ENCODE results near the gene DZIP1L. TPM values are rescaled to one million over a fixed set of nuclear protein-coding genes. Genes with fewer than 3 reads are reported as not detected.
A peak's percentile ranks its signal among the peaks of the same experiment; 100 is the strongest.
"Not testable (repeated sequence)": the region's sequence is repeated elsewhere in the genome, so short reads cannot be mapped to it uniquely, and the experiment has no call there.

The DZIP1L gene
- total RNA-seq: 12.8 TPM
- 1 to 10 TPM; 6.3 to 8.9 (median 7.3) TPM for polyA plus RNA-seq (ENCODE audit: insufficient read depth in 1 of 8, insufficient read length in 8 of 8, low replicate concordance in 1 of 8)
- long read RNA-seq, donor 1: 0 reads
- long read RNA-seq, donor 2: 0 reads
- long read RNA-seq, donor 3: 0 reads
- long read RNA-seq, donor 4: 0 reads
- long read RNA-seq, donor 5: 0 reads
- long read RNA-seq, donor 6: 0 reads
- long read RNA-seq, donor 7: 0 reads
- long read RNA-seq, donor 8: 0 reads
- long read RNA-seq, donor 9, partial matches to known transcripts: 0 of 1 reads
- long read RNA-seq, donor 9, other reads (novel, unspliced or antisense): 0 of 1 reads
- long read RNA-seq, donor 10: 0 reads
- long read RNA-seq, donor 11: 0 reads

DNA sequence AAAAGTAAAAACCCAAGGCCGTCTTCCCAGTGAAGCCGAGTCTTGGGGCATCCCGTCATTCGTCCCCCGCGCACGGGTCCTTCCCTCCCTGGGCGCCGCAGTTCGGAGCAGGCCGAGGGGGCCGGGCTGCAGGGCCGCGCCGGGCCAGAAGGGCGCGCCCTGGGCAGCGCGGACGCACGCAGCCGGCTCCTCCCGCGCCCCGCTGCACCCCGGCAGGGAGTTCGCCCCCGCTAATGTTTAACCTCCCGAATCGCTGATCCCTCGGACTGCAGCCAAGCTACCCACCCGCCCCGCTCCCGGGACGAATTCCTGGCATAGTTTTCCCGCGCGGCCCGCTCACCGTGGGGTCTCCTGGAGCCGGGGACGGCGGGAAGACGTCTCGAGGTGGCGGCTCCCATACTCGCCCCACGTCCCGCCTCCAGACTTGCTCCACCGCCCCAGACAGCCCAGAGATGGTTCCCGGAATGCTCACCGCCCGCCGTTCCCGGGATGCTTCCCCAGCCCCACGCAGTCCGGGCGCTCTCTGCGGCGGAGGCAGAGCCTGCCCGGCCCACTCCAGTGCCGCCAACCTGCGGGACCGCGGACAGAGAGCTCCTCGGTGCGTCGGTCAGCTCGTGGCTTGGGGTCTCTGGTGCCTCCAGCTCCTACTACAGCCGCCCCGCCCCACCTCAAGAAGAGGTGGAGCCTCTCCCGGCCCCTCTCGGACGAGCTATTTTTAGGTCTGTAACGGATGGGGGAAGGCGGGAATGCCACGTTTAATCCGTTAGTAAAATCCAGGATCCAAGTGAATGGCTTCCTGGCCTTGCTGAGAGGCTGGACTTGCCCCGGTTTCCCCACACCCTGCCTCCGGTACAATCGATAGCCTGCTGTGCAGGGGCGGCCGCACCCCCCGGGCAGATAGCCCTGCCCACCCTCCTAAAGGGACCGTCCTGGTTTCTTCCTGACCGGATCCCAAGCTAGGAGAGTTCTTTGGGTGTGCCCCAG, at the start of gene DZIP1L:
TSS of gene DZIP1L (minus strand) at position 621 of the 984 bp plus-strand sequence. CDS start 11,637 bp downstream, outside the sequence.
- Histone ChIP-seq H3K4me1 (ENCODE audit: control insufficient read depth, insufficient read depth, low read length) (peaks cover 16% of the 10 kb centered on the region), H3K27ac (ENCODE audit: low read length) (peak within 1 kb of the TSS; percentile 93), H3K27me3 (ENCODE audit: control insufficient read depth, insufficient read depth, low read length) (no peaks in the 10 kb centered on the region), H3K36me3 (ENCODE audit: control insufficient read depth, insufficient read depth, low read length) (peaks cover 10% of the 10 kb centered on the region), H3K4me3 (ENCODE audit: low read length) (peak within 1 kb of the TSS; percentile 74), H3K9me3 (replicated peaks; ENCODE audit: control insufficient read depth, low read depth, low read length) (no peaks in the 10 kb centered on the region)
- peak; percentile 92 for DNase-seq
- WGBS (ENCODE audit: insufficient coverage): 0% methylated on average over 78 of the region's 86 CpGs

- Histone ChIP-seq H3K4me1 (ENCODE audit: control insufficient read depth, insufficient read depth, low read length) (no peaks in the 10 kb centered on the region), H3K36me3 (ENCODE audit: control insufficient read depth, insufficient read depth, low read length) (peaks cover 36% of the 10 kb centered on the region), H3K4me3 (ENCODE audit: low read length) (no peak overlapping the region), H3K9me3 (replicated peaks; ENCODE audit: control insufficient read depth, low read depth, low read length) (no peaks in the 10 kb centered on the region), H3K27me3 (ENCODE audit: control insufficient read depth, insufficient read depth, low read length) (no peaks in the 10 kb centered on the region), H3K27ac (ENCODE audit: low read length) (no peak overlapping the region)
- DNase-seq: no peak
- WGBS (ENCODE audit: insufficient coverage): no CpG with 5 or more reads among the region's 2 CpGs
Measured at GRCh38 chr3:138165061-138165460, 49.7 kb upstream of the DZIP1L start.

DNA sequence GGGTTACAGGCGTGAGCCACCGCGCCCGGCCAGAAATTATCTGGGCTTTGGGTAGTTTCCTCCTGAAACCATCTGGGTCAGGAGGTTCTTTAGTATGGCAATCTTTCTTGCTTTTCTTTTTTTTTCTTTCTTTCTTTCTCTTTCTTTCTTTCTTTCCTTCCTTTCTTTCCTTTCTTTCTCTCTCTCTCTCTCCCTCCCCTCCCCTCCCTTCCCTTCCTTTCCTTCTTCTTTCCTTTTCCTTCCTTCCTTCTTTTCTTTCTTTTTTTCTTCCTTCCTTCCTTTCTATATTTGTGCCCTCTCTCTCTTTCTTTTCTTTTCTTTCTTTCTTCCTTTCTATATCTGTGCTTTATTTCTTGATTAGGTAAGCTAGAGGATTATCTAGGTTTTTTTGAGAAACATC, 42.3 kb upstream of the DZIP1L start:
- Histone ChIP-seq H3K4me1 (ENCODE audit: control insufficient read depth, insufficient read depth, low read length) (no peaks in the 10 kb centered on the region), H3K36me3 (ENCODE audit: control insufficient read depth, insufficient read depth, low read length) (peaks cover 3% of the 10 kb centered on the region), H3K9me3 (replicated peaks; ENCODE audit: control insufficient read depth, low read depth, low read length) (no peaks in the 10 kb centered on the region), H3K4me3 (ENCODE audit: low read length) (no peak overlapping the region), H3K27ac (ENCODE audit: low read length) (no peak overlapping the region), H3K27me3 (ENCODE audit: control insufficient read depth, insufficient read depth, low read length) (no peaks in the 10 kb centered on the region)
- WGBS (ENCODE audit: insufficient coverage): no CpG with 5 or more reads among the region's 4 CpGs
- DNase-seq: no peak

- no peaks in the 10 kb centered on the region for H3K4me1 ChIP-seq (ENCODE audit: control insufficient read depth, insufficient read depth, low read length)
- no peaks in the 10 kb centered on the region for H3K9me3 ChIP-seq (replicated peaks; ENCODE audit: control insufficient read depth, low read depth, low read length)
- H3K36me3 ChIP-seq (ENCODE audit: control insufficient read depth, insufficient read depth, low read length): no peaks in the 10 kb centered on the region
- H3K27ac ChIP-seq (ENCODE audit: low read length): no peak overlapping the region
- DNase-seq: no peak
- no peak overlapping the region for H3K4me3 ChIP-seq (ENCODE audit: low read length)
- no peaks in the 10 kb centered on the region for H3K27me3 ChIP-seq (ENCODE audit: control insufficient read depth, insufficient read depth, low read length)
Measured at GRCh38 chr3:138154534-138154933, 39.1 kb upstream of the DZIP1L start.

DNA sequence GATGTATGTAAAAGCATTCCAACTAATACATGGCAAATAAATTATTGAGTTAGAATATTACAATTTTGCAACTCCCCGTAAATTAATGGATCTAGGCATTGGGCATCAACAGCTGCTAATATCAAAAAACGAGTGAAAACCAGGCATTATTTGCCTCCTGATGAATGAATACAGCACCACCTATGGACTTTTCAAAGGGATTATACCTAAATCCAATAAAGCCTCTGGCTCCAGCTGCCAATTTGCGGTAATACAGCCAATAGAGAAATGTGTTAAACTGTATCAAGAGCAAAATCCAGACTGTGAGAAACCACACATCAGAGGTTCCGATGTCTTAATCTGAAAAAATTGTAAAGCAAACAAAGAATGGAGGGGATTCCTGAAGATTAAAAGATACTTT, 33.1 kb upstream of the DZIP1L start:
- 80% methylated on average over 1 of the region's 4 CpGs for WGBS (ENCODE audit: insufficient coverage)

DNA sequence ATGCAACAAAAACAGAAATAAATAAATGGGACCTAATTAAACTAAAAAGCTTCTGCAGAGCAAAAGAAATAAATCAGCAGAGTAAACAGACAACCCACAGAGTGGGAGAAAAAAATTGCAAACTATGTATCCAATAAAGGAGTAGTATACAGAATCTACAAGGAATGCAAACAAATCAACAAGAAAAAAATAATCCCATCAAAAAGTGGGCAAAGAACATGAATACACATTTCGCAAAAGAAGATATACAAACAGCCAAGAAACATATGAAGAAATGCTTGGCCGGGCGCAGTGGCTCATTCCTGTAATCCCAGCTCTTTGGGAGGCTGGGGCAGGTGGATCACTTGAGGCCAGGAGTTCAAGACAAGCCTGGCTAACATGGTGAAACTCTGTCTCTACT, 26.8 kb upstream of the DZIP1L start:
- H3K27me3 ChIP-seq (ENCODE audit: control insufficient read depth, insufficient read depth, low read length); H3K36me3 ChIP-seq (ENCODE audit: control insufficient read depth, insufficient read depth, low read length); H3K27ac ChIP-seq (ENCODE audit: low read length); DNase-seq; H3K4me1 ChIP-seq (ENCODE audit: control insufficient read depth, insufficient read depth, low read length); H3K4me3 ChIP-seq (ENCODE audit: low read length); H3K9me3 ChIP-seq (replicated peaks; ENCODE audit: control insufficient read depth, low read depth, low read length): not testable (repeated sequence)
- no CpG with 5 or more reads among the region's 3 CpGs for WGBS (ENCODE audit: insufficient coverage)

More for the DNA sequence above, 33.1 kb upstream of the DZIP1L start:
- no peak for DNase-seq
- Histone ChIP-seq H3K9me3 (replicated peaks; ENCODE audit: control insufficient read depth, low read depth, low read length) (no peaks in the 10 kb centered on the region), H3K4me3 (ENCODE audit: low read length) (no peak overlapping the region), H3K27me3 (ENCODE audit: control insufficient read depth, insufficient read depth, low read length) (no peaks in the 10 kb centered on the region), H3K36me3 (ENCODE audit: control insufficient read depth, insufficient read depth, low read length) (no peaks in the 10 kb centered on the region), H3K4me1 (ENCODE audit: control insufficient read depth, insufficient read depth, low read length) (no peaks in the 10 kb centered on the region), H3K27ac (ENCODE audit: low read length) (no peak overlapping the region)

- Histone ChIP-seq H3K36me3 (ENCODE audit: control insufficient read depth, insufficient read depth, low read length) (no peaks in the 10 kb centered on the region), H3K27ac (ENCODE audit: low read length) (no peak overlapping the region), H3K4me3 (ENCODE audit: low read length) (no peak overlapping the region), H3K27me3 (ENCODE audit: control insufficient read depth, insufficient read depth, low read length) (no peaks in the 10 kb centered on the region), H3K4me1 (ENCODE audit: control insufficient read depth, insufficient read depth, low read length) (no peaks in the 10 kb centered on the region), H3K9me3 (replicated peaks; ENCODE audit: control insufficient read depth, low read depth, low read length) (no peaks in the 10 kb centered on the region)
- no peak for DNase-seq
Measured at GRCh38 chr3:138140940-138141339, 25.5 kb upstream of the DZIP1L start.

DNA sequence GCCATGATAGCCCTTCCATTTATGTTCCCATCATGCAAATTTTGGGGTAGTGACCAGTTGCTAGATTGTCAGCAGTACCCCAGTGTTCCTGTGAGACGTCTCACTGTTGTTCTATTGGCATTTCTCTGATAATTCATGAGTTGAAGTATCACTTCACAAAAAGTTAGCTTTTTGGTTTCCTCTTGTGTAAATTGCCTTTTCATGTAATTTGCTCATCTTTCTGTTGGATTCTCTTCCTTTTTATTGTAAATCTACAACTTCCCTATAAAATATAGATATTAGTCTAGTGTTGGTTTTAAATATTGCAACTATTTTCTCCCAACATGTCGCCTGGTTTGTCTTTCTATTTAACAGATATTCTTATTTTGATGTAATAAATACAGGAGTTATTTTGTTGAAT, 24.3 kb upstream of the DZIP1L start:
- no peak for DNase-seq
- WGBS (ENCODE audit: insufficient coverage): no CpG with 5 or more reads among the region's 2 CpGs
- Histone ChIP-seq H3K27ac (ENCODE audit: low read length) (no peak overlapping the region), H3K4me1 (ENCODE audit: control insufficient read depth, insufficient read depth, low read length) (no peaks in the 10 kb centered on the region), H3K36me3 (ENCODE audit: control insufficient read depth, insufficient read depth, low read length) (no peaks in the 10 kb centered on the region), H3K27me3 (ENCODE audit: control insufficient read depth, insufficient read depth, low read length) (no peaks in the 10 kb centered on the region), H3K4me3 (ENCODE audit: low read length) (no peak overlapping the region), H3K9me3 (replicated peaks; ENCODE audit: control insufficient read depth, low read depth, low read length) (no peaks in the 10 kb centered on the region)

DNA sequence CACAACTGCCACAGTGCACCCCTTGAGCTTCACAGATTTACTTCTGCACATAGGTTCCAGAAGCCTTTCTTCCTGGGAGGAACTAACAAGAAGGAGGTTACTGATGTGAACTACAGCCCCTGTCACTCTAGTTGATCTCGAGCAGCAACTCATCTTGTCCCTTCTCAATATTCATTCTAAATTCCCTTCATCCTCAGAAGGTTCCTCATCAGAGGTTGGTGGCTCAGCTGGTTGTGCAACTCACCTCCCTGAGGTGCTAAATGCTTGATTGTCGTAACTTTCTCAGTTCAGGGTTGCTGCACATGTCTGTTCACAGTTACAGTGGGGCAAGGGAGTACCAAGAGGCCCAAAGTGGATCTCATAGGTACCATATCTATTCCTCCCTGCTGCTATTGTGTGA, 22.5 kb upstream of the DZIP1L start:
- Histone ChIP-seq H3K4me3 (ENCODE audit: low read length) (no peak overlapping the region), H3K27me3 (ENCODE audit: control insufficient read depth, insufficient read depth, low read length) (no peaks in the 10 kb centered on the region), H3K27ac (ENCODE audit: low read length) (no peak overlapping the region), H3K9me3 (replicated peaks; ENCODE audit: control insufficient read depth, low read depth, low read length) (no peaks in the 10 kb centered on the region), H3K36me3 (ENCODE audit: control insufficient read depth, insufficient read depth, low read length) (no peaks in the 10 kb centered on the region), H3K4me1 (ENCODE audit: control insufficient read depth, insufficient read depth, low read length) (no peaks in the 10 kb centered on the region)
- WGBS (ENCODE audit: insufficient coverage): 73% methylated on average over 2 of the region's 2 CpGs
- DNase-seq: no peak

GRCh38 chr3:138136201-138136600, 20.8 kb upstream of the DZIP1L start:
- Histone ChIP-seq H3K27ac (ENCODE audit: low read length) (no peak overlapping the region), H3K4me1 (ENCODE audit: control insufficient read depth, insufficient read depth, low read length) (no peaks in the 10 kb centered on the region), H3K4me3 (ENCODE audit: low read length) (no peak overlapping the region), H3K36me3 (ENCODE audit: control insufficient read depth, insufficient read depth, low read length) (no peaks in the 10 kb centered on the region), H3K9me3 (replicated peaks; ENCODE audit: control insufficient read depth, low read depth, low read length) (no peaks in the 10 kb centered on the region), H3K27me3 (ENCODE audit: control insufficient read depth, insufficient read depth, low read length) (no peaks in the 10 kb centered on the region)
- 83% methylated on average over 3 of the region's 3 CpGs for WGBS (ENCODE audit: insufficient coverage)
- DNase-seq: no peak
